DMS53 treated with DMSO at 0.1 percent for 48 hours (cell line): ENCODE data around the gene PIPOX.

Source experiments
- DNase-seq: peaks from one replicate; lab custom pipeline; 2025; ENCODE audit not compliant: unreplicated experiment; lab: John Stamatoyannopoulos, UW

Gene PIPOX

DNA sequence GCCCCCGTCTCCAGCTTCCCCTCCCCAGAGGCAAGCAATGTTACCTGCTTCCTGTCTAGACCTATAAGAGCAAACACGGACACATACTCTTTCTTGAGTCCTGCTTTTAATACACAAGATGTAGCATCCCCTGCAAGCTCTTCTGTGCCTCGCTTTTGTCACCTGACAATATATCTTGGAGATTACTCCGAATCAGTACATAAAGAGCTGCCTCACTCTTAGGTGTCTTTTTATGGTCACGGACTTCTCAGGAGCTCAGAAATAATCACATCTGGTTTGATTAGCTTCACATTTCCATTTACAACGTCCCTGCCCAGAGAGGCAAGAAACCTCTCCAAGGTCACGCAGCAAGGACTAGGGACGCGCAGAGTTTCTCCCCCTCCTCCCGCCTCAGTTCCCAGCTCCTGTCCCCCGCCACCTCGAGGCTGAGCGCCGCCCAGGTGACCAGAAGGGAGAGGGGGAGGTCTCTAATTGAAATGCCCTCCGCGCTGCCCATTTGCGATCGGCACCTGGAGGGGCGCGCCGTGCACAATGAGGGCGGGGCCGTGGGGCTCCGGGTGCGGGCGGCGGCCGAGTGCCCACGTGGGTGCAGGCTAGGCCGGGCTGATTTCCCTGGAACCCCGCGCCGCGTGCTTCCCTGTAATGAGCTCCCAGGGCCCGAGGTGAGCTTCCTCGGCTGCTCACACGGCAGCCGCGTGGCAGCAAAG, 23.3 kb upstream of the PIPOX start:
- peak; percentile 3 for DNase-seq

DNA sequence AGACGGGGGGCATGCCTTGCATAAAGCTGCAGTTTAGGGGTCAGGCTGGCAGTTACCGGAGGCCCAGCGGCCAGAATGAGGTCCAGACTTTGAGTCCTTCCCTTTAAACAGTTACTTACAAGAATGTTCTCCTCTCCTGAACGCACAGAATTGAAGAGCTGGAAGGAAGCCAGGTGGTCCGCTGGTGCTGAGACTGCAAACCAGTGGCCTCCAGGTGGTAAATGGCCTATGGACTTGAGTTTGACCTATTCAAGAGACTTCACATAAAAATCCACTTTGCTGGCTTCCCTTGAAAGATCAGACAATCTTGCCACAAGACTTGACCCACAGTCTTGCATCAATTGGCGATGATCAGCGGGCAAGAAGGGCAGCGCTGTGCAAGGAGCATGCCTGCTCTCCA, 22.4 kb upstream of the PIPOX start:
- no peak for DNase-seq

DNA sequence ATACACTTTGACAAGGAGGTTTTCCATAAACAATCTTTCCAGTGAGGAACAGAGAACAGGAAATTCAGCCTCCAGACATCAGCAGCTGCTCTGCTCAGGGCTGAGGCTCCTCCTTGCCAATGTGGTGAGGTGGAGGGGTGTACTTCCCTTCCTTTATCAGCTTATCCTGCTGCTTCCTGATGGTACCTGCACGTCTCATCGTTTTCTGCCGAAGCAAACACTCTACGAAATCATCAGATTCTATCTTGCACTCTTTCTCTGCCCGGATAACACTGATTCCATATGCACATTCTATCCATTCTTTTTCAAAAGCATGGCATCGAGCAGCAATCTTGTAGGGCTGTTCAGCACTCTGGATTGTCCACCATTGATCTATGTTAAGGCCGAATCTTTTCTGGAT, 21.7 kb upstream of the PIPOX start:
- no peak for DNase-seq

DNA sequence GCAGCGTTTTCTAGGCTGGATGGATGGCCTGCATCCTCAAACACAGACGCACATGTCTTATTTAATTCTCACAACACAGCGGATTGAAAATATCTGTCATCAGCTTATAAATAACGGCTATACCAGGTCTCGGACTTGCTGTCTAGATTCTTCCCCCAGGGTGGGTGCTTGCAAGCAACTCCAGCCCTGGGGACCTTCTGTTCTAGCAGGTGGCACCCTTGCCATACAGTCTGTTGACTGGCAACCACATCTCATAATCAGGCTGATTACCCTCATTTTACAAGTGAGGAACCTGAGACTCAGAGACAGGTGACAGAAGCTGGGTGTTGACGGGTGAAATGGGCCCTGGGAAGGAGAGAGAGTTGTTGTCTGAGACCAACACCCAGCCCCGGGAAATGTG, 20.9 kb upstream of the PIPOX start:
- DNase-seq: no peak

DNA sequence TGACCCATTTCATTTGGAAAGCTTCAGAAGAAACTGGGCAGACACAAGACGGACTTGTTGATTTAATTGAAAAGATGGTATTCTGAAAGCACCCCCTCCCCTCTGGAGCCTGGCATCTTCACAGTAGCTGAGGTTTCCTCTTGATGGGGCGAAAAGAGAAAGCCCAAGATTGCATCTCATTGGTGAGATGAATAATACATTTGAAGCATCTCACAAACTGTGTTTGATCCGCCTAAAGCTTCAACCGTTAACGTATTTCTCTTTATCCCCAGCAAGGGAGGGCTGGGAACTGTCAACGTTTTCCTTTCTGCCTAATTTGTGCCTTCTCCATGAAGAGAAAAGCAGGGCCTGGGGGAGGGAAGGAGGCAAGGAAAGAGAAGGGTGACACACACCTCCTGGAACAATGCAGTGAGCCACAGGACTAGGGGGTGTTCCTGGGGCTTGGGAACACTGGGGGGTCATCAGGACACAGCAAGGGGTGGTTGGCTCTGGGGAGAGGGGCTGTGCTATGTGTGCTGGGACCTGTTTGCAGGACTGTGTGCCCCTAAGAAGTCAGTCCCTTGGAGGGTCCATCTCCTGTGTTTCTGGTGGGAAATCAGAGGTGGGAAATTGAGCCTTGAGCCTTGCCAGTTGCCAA, 18.5 kb upstream of the PIPOX start:
- no peak for DNase-seq

DNA sequence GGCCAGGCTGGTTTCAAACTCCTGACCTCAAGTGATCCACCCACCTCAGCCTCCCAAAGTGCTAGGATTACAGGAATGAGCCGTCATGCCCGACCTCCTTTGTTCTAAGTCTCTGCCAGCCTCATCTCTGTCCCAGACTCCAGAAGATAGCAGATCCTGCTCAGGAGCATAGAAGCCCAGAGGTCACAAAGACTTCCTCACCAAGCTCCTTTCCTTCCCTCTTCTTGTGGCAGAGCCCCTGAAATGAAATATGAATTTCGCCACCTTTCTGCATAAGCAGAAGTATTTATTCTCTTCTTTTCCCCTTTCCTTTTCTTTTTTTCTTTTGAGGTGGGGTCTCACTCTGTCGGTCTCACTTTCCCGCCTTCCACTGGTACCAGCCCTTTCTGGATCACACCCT, 11.5 kb upstream of the PIPOX start:
- no peak for DNase-seq

DNA sequence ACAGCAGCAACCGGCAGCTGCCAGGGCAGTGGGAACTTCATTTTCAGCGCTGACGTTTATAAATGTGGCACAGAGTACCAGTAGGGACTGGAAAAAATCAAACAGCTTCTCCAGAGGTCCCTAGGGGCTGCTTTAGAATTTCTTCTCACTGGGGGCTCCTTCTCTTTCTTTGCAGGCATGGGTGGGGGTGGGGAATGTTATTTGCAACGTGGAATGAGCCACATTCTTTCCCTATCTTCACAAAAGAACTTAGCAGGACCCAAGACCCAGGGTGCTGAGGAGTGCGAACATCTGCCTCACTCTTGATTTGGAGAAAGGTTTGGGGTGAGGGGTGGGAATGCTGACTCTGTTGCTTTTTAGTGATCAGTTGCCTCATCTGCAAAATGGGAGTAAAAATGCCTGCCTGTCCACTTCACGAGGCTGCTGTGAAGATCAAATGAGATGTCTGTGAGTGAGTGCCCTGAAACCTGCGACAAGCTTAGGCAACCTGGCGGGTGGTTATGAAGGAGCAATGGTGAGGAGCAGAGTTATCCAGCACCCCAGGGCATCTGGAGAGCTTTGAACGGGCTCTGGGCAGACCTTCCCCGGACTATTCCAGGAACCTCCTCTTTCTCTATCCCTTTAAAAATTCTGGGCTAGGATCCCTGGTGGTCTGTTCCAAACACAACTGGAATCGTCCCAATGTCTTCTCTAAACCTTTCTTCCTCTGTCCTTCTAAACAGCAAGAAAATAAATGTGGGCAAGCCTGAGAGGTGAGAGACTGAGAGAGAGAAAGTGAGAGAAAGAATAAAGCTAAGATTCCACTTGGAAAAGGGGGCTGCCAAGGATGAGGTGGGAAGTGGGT, 10.7 kb upstream of the PIPOX start:
- DNase-seq: no peak

DNA sequence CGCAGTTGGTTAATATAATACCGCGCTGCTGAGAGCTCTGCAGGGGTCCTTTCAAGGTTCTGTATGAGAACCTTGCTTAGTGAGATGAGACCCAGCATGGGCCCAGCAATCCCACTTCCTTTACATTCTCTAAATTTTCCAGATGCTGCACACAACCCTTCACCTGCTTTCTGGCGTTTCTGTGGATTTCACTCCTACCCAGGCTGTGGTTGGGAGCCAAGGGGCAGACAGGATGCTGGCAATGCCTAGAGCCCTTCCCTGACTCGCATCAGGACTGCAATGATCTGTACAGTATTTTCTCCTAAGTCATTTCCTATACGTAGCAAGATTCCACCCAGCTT, 10.1 kb upstream of the PIPOX start:
- no peak for DNase-seq

DNA sequence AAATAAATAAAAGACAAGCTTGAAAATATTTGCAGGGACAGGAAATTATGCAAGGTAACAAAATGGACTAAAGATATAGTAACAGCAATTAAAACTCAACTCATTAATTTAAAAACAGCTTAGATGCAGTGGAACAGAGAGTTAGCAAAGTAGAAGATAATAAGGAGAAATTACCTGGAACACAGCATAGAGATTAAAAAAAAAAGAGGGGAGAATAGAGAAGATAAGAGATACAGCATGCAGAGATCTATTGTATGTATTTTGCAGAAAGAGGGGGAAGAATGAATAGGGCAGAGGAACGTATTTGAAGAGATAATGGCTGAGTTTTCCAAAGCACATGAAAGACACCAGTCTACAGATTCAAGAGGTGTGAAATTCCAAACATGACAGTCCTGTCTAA, 8.4 kb upstream of the PIPOX start:
- DNase-seq: no peak

DNA sequence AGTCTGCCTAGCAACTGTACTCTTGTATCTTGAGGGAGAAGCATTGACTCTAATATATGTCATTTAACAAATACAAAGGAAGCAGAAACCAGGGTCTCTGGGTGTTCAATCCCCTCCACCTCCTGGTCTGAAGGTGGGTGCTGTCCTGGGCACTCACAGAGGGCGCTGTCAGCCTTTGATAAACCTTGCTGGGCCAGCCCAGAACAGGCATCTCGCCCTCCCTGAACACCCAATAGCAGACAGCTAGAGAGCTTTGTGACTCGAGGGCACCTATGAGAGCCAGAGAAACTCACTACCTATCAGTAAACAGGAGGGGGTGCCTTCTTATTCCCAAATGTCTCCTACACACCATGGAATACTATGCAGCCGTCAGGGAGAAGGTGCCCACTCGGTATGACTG, 6.4 kb upstream of the PIPOX start:
- DNase-seq: no peak

DNA sequence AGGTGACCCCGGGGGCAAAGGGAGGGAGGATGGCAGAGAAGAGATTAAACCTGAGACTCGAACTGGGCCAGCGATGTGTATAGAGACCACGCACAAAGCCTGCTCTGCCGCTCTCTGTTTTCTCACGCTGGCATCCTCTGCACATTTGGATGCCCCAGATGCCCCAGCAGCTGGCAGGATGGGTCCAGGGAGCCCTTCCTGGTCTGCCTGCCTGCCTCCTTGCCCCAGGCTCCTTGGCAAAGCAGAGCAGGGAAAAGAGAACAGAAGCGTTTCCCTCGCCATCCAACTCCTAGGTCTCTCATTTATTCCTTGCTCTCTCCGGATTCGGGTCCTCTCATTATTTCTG, 5.2 kb upstream of the PIPOX start:
- DNase-seq: no peak

DNA sequence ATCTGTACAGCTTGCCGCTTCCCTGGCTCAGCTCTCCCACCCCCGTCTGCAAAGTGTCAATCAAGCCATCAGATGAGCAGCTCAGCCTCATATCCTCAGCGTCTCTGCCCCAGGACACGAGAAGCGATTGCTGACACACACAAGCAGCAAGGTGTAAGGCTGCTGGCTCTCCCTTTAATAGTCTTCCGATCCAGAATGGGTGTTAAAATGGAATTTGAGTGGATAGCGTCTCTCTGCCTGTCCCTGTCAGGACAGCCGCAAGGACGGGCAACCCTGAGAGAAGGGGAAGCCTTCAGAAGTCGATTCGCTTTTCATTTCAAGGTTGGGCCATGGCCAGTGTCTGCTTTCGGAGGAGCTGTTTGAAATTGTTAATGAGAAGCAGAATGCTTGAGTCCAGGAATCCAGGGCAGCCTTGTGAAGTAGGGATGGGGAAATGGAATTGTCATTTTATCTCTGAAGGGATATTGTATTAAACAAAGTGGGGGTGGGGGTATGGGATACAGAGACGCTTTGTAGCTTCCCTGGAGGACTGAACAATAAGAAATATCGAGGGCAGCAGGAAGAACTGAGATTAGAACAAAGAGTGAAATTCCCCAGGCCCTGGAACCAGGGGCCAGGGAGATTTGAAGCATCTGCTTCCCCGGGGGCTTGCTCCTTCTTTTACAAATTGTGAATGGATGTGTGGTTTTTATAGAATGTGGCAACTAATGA, 4.7 kb upstream of the PIPOX start:
- no peak for DNase-seq

DNA sequence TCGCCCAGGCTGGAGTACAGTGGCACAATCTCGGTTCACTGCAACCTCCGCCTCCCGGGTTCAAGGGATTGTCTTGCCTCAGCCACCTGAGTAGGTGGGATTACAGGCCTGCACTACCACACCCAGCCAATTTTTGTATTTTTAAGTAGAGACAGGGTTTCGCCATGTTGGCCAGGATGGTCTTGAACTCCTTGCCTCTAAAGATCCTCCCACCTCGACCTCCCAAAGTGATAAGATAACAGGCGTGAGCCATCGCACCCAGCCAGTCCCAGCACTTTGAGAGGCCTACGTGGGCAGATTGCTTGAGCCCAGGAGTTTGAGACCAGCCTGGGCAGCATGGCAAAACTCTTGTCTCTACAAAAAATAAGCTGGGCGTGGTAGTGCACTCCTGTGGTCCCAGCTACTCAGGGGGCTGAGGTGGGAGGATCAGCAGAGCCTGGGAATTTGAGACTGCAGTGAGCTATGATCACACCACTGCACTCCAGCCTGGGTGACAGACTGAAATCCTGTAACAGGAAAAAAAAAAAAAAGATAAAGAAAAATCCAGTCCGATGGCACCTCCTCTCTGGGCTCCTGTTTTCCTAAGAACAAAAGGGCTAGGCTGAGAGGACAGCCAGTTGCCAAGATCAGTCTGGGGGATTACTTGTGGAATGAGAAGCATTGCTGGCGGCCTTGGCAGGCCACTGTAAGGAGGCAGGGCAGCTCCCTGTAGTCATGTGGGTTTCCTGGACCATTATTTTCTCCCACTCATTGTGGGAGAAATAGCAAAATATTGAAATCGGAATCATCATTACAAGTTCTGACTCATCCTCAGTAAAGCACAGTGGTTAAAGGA, 3.0 kb upstream of the PIPOX start:
- no peak for DNase-seq

DNA sequence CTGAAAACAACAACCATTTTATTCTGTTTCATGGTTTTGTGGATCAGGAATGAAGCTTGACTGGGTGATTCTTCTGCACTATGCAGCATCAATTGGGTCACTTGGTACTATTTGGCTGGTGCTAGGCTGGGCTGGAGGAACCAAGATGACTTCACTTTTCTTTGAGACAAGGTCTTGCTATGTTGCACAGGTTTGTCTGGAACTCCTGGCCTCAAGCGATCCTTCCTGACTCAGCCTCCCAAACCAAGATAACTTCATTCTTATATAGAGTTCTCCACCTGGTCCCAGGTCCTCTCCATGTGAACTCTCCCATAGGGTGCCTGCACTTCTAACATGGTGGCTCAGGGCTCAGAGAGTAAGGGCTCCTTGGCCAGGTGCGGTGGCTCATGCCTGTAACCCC, 1.9 kb upstream of the PIPOX start:
- DNase-seq: no peak

DNA sequence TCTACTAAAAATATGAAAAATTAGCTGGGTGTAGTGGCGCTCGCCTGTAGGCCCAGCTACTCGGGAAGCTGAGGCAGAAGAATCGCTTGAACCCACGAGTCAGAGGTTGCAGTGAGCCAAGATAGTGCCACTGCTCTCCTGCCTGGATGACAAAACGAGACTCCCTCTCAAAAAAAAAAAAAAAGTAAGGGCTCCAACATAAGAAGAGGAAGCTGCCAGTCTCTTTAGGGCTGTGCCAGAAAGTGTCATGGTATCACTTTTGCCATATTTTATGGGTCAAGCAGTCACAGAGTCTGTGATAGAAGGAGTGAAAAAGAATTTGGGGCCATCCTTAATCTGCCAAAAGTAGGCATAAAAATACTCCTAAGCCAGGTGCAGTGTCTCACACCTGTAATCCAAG, 1.4 kb upstream of the PIPOX start:
- DNase-seq: no peak

DNA sequence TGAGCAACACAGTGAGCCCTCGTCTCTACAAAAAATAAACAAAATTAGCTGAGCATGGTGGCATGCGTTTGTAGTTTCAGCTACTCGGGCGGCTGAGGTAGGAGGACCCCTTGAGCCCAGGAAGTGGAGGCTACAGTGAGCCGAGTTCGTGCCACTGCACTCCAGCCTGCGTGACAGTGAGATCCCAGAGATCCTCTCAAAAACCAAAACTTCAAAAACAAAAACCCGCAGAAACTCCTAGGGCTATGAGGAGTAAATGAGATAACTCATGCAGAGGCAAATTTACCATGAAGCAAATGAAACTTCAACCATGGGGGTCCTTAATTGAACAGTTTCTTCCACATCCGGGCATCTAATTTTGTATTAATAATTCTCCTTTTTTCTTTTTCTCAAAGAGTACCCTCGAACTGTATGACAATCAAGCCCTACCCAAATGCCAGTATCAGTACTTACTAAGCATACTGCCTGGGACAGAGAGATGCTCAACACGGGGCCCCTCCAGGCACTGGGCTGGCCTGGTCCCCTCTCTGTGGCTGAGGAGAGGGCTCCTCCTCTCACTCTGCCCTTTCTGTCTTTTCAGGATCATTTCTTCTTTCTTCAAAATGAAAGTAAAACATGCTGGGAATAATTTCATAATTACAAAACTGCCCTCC, 789 bp upstream of the PIPOX start:
- peak; percentile 18 for DNase-seq

DNA sequence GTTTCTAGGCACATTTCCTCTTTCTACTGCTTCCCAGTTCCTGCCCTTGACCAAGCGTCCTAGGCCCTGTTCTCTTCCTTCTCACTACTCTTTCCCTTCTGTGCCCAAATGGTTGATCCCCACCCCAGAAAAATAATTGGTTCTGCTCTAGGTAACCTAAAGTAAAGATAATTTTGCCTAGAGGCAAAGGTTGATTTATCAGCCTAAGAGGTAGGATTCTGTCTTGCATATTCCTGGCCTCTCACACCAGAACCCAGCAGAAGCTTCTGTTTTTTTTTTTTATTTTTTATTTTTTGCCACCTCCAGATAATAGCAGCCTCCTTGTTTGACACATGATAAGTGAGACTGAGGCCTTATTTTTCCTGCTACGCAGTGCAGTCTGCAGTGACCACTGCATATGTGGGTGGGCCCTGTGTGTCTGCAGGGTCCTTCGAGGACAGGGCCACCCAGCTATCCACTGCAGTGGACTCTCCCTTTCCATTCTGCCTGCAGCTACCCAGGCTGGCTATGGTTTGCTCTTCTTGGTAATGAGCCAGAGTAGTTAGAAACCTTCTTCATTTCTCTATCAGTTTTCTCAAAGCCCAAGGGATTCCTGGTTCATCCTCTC, 701 bp downstream of the PIPOX start:
- DNase-seq: no peak

DNA sequence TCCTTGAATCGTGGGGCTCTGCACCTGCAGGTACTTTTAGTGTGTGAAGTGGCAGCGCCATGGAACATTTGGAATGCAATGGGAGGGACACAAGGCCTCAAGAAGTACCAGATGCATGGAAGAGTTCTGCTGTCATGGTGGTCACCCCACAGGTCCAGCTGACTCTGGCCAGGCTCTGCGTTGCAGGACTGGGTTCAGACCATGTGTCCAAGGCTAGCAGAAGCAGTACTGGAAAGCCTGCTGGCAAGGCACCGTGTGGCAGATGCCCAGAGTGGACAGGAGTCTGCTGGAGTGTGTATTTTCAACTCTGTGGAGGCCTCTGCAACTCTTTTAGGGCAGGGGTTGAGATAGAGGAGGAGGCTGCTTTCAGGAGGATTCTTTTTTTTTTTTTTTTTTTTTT, 2.1 kb downstream of the PIPOX start:
- no peak for DNase-seq

DNA sequence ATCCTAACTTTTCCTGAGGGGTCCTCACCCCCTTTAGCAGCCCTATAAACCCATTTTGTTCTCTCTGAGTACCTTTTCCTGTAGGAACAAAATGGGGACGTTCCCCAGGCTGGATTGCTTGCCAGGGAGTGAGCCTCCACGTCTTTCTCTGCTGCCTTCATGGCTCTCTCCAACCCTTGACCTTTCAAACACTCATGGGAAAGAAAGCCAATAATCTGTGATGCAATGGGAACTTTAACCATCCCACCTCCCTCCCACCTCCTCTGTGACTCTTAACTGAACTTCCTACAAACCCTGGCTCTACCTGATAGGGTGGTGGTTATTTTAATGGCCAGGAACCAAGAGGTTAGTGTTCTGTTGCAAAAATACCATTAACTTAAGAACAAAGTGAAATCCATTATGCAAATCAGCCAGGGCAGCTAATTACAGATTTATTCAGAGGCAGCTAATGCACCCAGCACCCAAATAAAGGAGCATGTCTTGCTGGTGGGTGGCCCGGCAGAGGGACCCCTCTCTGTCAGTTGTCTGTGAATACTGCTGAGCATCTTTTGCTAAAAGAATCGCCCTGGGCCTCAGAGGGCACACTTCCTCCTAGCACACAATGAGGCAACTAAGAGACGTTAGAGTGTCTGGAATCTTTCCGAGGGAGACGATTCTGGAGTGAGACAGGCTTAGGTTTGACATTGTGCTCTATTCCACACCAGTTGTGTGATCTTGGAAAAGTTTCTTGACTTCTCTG, 3.0 kb downstream of the PIPOX start:
- DNase-seq: no peak
